HTR-8/SVneo (cell line): ENCODE data around the gene PLXDC2.

ENCODE experiments used
- DNase-seq: peaks from one replicate; pipeline ENCODE4 v3.0.0; 2011; ENCODE audit warnings: low spot score, mixed read lengths; ENCODE audit not compliant: insufficient read length
- FAIRE-seq: peaks from 2 replicates; lab custom pipeline; 2011; peaks lifted over from hg19 to GRCh38; lab: Jason Lieb, UNC

Gene PLXDC2

DNA sequence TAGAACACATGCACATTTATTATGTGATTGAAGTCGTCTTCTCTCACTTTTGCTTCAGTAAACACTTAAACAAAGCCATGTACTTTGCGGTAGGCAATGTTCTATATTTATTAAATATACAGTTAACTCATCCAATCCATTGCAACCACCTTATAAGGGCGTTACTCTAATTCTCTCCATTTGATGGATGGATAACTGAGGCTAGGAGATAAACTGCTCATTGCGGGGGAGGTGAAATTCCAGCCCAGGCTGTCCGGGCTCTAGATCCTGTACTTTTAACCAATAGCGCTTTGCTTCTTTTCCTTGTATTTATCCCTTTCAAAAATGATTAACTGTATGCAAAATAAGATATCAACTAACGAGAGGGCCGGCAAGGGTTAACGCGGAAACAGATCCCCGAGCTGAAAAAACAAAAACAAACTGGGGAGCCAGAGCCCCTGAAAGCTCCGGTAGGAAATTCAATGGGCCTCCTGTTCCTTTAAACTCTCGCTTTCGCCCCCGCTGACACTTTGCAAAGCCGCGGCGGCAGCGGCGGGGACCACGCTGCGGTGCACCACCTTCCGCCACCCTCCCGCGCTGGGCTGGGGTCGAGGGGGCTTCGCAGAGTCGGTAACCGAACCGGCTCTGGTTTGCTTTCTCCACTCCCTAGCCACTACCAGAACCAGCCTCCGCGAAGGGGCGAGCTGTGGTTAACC lies 1.0 kb upstream of the PLXDC2 start:
- no peak for FAIRE-seq
- DNase-seq: no peak

GRCh38 chr10:19815731-19816410 lies 361 bp upstream of the PLXDC2 start:
- DNase-seq (no peak), FAIRE-seq (no peak)

DNA sequence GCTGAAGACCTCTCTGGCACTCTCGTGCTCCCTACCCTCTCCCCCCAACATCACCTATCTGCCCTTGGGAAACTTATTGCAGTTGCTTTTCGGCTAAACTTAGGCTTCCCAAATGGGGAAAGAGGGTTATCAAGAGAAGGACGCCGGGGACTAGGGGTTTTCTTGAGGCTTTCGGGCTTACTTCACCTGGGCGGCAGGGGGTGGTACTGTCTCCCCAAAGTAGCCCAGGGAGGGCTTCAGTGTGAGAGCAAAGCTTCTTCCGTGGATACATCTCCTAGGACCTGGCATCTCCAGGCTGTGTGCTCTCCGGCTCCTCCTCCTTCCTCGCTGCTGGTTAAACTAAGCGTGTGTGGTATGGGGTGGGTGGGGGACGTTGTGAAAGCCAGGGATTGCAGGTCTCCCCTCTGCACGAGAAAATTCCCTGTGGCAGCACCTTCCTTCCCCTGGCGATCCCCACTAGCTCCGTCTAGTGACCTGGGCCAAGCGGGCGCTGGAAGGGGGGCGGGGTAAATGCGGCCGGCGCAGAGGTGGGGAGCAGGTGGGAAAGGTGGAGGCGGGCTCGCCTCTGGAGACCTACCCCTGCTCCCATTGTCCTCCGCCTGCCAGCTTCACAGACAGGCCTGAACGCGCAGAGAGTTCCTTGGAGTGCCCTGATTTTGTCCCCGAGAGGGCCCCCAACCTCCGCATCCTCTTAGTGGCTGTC lies 1.1 kb downstream of the PLXDC2 start:
- DNase-seq: no peak
- FAIRE-seq: no peak

DNA sequence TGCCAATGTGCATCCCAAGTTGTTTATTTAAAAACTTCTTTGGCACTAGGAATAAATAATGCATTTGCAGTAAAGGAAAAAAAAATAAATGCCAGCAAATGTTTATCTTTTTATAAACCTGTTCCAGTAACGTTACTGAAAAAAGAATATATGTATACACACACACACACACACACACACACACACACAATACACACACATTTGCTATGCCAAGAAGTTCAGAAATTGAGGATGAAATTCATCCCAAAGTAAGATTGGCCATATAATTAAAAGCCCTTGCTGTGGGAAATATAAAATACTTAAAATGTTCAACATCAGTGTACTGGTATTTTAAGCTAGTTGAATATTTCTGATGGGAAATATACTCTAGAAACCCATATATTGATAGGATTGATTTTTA lies 2.6 kb downstream of the PLXDC2 start:
- DNase-seq: no peak
- FAIRE-seq: no peak

DNA sequence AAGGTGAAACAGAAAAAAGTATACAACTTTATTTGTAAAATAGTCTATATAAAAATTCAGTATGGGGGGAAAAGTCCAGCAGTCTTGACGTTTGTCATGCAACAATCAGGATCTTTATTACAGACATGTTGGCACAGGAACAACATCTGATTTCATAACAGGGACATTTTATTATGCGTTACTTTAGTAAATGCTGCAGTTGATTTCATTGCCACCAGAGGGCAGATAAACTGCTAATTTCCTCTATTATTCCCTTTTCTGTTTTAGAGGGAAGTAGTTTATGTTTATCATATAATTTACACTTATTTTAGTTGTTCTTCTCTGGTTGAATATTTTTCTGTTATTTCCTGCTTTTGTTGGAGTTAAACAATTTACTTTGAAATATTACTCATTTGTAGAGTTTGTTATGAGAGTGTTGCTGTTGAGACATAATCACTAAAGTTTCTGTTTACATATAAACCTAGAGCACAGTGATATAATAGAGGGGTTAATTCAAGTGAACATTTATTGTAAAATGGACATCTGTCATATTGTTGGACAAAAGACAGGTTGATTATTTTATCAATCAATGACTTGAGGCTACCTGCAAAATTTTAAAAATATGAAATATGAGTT lies 3.3 kb downstream of the PLXDC2 start:
- peak; percentile 11 for DNase-seq
- no peak for FAIRE-seq

DNA sequence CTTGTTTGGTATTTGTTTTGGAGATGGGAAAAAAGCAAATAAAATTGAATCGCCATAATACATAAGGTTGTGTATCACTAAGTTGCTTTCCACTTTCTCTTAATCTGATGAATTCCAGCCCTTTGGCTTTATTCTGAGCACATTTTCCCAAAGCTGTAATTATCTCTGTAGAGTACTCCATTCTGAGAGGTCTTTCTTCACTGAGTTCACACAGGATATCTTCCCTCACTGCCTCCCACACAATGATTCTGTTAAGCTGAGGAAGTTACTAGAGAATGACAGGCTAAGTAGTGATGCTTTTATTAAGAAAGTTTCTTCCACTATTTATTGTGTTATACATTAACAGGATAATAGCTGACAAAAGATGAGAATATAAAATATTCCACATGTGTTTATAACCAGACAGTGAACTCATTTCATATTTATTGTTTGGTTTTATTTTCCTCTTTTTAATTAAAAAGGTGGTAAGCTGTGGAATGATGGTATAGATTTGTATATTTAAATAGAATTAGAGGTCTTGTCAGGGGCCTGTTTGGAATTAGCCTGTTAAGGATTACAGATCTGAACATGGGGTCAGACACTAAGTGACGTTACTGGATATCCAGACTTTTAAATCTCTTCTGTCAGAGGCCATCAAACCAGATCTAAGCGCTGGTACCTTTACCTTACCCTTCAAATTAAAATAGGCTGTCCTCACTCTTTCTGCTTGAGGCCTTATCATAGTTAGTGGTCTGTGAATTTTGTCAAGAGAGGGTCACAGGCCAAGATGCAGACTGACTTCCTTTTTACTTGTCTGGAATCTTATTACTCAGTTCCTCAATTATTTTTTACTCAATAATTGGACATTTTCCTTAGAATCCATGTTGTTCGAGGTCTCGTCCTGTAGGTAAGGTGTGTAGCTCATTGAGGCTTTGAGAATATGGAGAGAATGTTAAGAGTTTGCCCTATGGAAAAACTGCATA lies 8.4 kb downstream of the PLXDC2 start:
- FAIRE-seq (no peak), DNase-seq (no peak)

GRCh38 chr10:19825700-19826099 lies 9.5 kb downstream of the PLXDC2 start:
- DNase-seq (no peak), FAIRE-seq (no peak)

DNA sequence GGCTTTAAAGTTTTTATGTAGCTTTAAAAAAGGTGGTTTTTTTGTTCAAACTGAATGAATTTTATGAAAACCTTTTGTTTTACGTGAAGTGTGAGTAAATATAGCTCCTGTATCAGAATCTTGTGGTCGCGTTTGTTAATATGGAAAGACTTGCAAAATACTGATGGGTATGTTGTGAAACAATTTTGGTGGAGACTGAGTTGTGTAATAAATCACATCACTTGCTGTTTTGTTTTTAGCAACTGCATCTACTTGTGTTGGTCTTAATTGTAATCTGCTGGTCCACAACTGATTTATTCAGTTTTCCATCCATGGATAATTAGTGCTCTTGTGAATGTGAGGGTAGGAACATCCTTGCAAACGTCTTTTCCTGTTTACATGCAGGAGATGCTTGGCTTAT lies 10.5 kb downstream of the PLXDC2 start:
- FAIRE-seq (no peak), DNase-seq (no peak)

DNA sequence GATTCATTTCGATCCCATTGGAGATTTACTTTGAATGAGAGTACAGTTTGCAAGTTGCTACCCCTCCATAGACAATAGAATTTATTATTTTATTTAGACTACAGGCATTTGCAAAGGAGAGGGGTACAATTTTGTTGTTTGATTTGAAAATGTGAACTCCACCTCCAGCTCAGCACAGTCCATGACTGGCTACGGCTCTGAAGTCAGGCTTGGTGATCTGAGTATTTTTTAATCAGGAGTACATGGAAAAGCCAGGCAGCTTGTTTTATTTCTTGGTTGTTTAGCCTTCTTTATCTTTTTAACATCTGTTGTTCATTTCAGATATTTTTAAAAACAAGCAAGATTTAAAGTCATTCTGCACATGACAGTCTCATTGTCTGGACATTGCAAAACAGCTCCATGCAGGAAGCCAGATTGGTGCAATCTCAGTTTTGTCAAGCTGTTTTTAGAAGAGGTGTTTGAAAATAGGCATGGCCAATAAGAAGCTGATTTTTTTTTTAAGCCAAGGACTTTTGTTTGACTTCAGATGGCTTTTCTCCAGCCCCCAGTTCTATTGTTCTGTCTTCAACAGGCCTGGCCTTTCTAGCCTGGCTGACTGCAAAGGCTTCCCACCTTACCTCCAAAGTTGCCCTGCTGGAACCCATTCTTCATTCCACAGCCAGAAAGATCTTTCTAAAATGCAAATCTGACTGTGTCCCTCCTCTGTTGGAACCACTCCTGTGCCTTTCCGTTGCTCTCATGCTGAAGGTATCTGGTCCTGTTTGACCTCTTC lies 12.2 kb downstream of the PLXDC2 start:
- DNase-seq (no peak), FAIRE-seq (no peak)

- no peak for DNase-seq
- no peak for FAIRE-seq
These were observed 16.5 kb downstream of the PLXDC2 start for GRCh38 chr10:19832699-19833098.

DNA sequence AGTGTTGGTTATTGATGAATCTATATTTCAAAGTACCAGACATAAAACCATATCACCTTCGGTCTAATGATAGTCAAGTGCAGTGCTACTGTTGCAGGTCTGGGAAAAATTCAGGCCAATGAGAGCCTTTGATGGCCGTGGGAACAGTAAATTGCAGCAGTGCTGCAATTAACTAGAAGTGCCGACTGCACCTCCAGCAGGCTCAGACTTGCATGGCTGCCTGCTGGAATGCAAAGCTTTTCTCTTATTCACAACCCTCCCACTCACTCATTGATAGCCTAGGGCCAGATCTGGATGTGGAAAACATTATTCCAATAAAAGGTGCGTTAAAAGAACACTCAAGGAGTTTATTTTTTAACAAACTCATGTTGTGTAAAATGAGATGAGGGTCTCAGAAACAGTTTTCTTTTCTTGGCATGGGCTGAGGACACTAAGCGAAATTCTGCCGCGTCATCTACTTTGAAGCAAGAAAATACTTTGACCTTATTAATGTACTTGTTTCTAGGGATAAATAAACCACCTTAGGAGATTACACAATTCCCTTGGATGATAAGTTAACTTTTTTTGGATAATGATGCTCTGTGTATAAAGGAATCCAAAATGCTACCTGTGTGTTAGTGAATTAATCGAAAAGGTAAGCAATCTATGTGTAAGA lies 17.1 kb downstream of the PLXDC2 start:
- FAIRE-seq: no peak
- DNase-seq: no peak

DNA sequence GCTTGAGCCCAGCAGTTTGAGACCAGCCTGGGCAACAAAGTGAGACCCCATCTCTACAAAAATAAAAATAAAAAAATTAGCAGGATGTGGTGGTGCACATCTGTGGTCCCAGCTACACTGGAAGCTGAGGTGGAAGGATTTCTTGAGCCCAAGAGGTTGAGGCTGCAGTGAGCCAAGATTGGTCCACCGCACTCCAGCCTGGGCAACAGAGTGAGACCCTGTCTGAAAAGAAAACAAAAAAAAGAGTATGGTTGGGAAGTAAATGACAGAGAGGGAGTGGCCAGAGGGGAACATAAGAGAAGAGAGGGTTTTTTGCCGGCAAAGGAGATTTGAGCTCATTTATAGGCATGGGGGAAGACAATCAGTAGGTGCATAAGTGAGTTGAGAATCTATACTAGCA lies 19.7 kb downstream of the PLXDC2 start:
- FAIRE-seq: no peak

DNA sequence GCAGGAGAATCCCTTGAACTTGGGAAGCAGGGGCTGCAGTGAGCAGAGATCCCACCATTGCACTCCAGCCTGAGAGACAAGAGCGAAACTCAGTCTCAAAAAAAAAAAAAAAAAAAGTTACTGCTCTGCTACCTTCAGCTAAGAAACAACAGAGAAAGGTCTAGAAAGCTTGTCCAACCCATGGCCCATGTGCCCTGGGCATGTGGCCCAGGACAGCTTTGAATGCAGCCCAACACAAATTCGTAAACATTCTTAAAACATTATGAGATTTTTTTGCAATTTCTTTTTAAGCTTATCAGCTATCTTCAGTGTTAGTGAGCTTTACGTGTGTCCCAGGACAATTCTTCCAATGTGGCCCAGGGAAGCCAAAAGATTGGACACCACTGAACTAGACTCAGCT lies 22.9 kb downstream of the PLXDC2 start:
- no peak for FAIRE-seq
- DNase-seq: no peak

More for the DNA sequence above, 19.7 kb downstream of the PLXDC2 start:
- no peak for DNase-seq

DNA sequence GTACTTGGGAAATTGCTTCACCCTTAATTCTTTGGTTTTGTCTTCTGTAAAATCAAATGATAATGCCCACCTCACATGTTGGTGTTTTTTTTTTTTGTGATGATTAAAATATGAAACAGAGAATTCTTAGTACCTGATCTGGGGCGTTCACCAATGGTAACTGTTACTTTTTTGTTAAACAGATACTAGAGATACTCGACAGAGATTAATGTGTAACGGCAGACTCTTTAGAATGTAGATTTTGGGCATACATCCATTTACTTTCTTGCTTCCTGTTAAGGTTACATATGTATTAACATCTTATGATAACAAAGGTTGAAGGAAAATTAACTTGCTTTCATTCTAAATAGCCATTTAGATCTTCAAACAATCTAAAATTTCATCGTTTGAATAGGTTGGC lies 23.3 kb downstream of the PLXDC2 start:
- DNase-seq (no peak), FAIRE-seq (no peak)

DNA sequence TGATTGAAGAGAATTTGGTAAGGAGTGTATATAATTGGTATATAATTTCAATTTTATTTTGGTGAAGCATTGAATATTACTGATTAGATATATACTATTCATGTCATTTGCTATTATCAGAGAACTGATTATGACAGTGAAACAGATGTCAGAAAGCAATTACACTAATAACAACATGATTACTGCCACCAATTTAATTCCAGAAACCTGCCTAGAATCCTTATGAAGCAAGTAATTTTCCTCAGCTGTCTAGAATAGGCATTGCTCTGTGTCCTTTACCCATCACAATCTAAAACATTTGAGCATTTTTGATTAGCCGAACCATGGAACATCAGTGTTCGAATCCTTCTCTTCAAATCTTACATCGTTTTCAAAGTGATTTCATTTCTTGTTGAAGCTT lies 24.5 kb downstream of the PLXDC2 start:
- DNase-seq (no peak), FAIRE-seq (no peak)

DNA sequence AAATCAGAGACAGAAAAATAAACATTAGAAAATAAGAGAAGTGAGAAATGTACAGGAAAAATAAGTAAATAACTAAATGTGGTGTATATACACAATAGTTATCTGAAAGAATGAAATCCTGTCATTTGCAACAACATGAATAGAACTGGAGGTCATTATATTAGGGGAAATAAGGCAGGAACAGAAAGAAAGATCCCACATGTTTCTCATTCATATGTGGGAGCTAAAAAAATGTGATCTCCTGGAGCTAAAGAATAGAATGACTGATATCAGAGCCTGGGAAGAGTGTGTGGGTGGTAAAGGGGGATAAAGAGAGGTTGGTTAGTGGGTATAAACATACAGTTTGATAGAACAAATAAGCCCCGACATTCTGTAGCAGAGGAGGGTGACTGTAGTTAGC lies 27.3 kb downstream of the PLXDC2 start:
- FAIRE-seq: no peak
- DNase-seq: no peak

- FAIRE-seq (no peak), DNase-seq (no peak)
These were observed 29.5 kb downstream of the PLXDC2 start for GRCh38 chr10:19845503-19846368.

GRCh38 chr10:19847321-19847720 lies 31.1 kb downstream of the PLXDC2 start:
- FAIRE-seq (no peak), DNase-seq (no peak)
